ENCODE data around the gene HLX. TPM values are rescaled to one million over a fixed set of nuclear protein-coding genes. Genes with fewer than 3 reads are reported as not detected.

HLX gene
- total and polyA plus RNA-seq, 2 of the 13 experiments (the other 11 are each of a cell fraction or from before 2014, with no cell fraction given): 0.30 to 0.35 TPM

- TF ChIP-seq MXD3 (CRISPR knock-in tag; IDR thresholded peaks at IDR 0.05) (no peak), ZFP41 (CRISPR knock-in tag; IDR thresholded peaks at IDR 0.05; ENCODE audit: borderline replicate concordance) (no peak), ZSCAN12 (CRISPR knock-in tag; IDR thresholded peaks at IDR 0.05) (no peak), SOX5 (CRISPR knock-in tag; IDR thresholded peaks at IDR 0.05; ENCODE audit: borderline replicate concordance) (peak; percentile 90), SOX13 (IDR thresholded peaks at IDR 0.05) (peak; percentile 74), SOX13 (CRISPR knock-in tag; conservative IDR thresholded peaks at IDR 0.05 in 1 of 2, IDR thresholded peaks at IDR 0.05 in 1 of 2) (peak in 1 of 2 experiments; percentile 94; a peak in 2 of 4 replicates), STAG1 (CRISPR knock-in tag; IDR thresholded peaks at IDR 0.05) (no peak), CREM (IDR thresholded peaks at IDR 0.05) (no peak), CREM (CRISPR knock-in tag; IDR thresholded peaks at IDR 0.05) (no peak), BRF2 (CRISPR knock-in tag; IDR thresholded peaks at IDR 0.05) (no peak), SOX6 (IDR thresholded peaks at IDR 0.05) (no peak), SOX6 (CRISPR knock-in tag; IDR thresholded peaks at IDR 0.05) (peak; percentile 84), NFIC (IDR thresholded peaks at IDR 0.05; ENCODE audit: low read length) (no peak), FOSL2 (CRISPR knock-in tag; IDR thresholded peaks at IDR 0.05) (peak; percentile 54; the same call in 1 of the 2 replicates), ATF7 (IDR thresholded peaks at IDR 0.05) (no peak), ATF7 (CRISPR knock-in tag; IDR thresholded peaks at IDR 0.05) (no peak), HMG20A (CRISPR knock-in tag; IDR thresholded peaks at IDR 0.05; ENCODE audit: borderline replicate concordance) (peak; percentile 72), ZBTB33 (CRISPR knock-in tag; IDR thresholded peaks at IDR 0.05) (no peak), RCOR2 (CRISPR knock-in tag; IDR thresholded peaks at IDR 0.05) (no peak)
Observed at GRCh38 chr1:220925707-220926106, 46.5 kb downstream of the HLX start (continued).

Data from HepG2 (cell line).